CD14-positive monocyte (primary cell): ENCODE data around the gene SLC6A20. TPM values are rescaled to one million over a fixed set of nuclear protein-coding genes. Genes with fewer than 3 reads are reported as not detected.
A peak's percentile ranks its signal among the peaks of the same experiment; 100 is the strongest.

Experiments
- DNase-seq, 3 donors: peaks; one replicate each; pipeline ENCODE4 v3.0.0-alpha.2; 2011 to 2022
- H2AFZ ChIP-seq: 2 replicates; pipeline ENCODE4 v1.6.0; 2012; ENCODE audit warnings: mild to moderate bottlenecking, low read depth, low read length, inconsistent platforms; ENCODE audit not compliant: insufficient read depth, poor library complexity, severe bottlenecking
- H3K27ac ChIP-seq, 2 donors: 1 replicate in 1 of 2; 2 replicates in 1 of 2; pipeline ENCODE4 v1.5.1; 2012 to 2013; ENCODE audit warnings: low read length in 2 of 2, control low read depth in 1 of 2, inconsistent platforms in 1 of 2, low read depth in 1 of 2, mild to moderate bottlenecking in 1 of 2
- H3K27me3 ChIP-seq, 2 donors: one replicate each; pipeline versions ENCODE4 v1.6.0 to v1.6.1; 2011 to 2013; ENCODE audit warnings: low read length in 2 of 2; ENCODE audit not compliant: control insufficient read depth in 2 of 2, insufficient read depth in 2 of 2
- H3K36me3 ChIP-seq, 2 donors: replicated peaks in 1 of 2; 1 replicate in 1 of 2; 2 replicates in 1 of 2; pipeline versions ENCODE4 v1.5.1 to v1.6.1; 2012 to 2013; ENCODE audit warnings: low read length in 2 of 2, control low read depth in 1 of 2, inconsistent platforms in 1 of 2, mild to moderate bottlenecking in 1 of 2; ENCODE audit not compliant: insufficient read depth in 2 of 2, control insufficient read depth in 1 of 2
- H3K4me1 ChIP-seq, 2 donors: 1 replicate in 1 of 2; 2 replicates in 1 of 2; pipeline versions ENCODE4 v1.5.1 to v1.6.1; 2012 to 2013; ENCODE audit warnings: low read length in 2 of 2, control low read depth in 1 of 2, inconsistent platforms in 1 of 2, mild to moderate bottlenecking in 1 of 2, moderate library complexity in 1 of 2; ENCODE audit not compliant: insufficient read depth in 2 of 2, control insufficient read depth in 1 of 2
- H3K4me2 ChIP-seq: replicated peaks from 2 replicates; pipeline ENCODE3; 2012; ENCODE audit warnings: low read length, moderate library complexity, mild to moderate bottlenecking; ENCODE audit not compliant: poor library complexity, severe bottlenecking; ENCODE audit errors: extremely low read depth
- H3K4me3 ChIP-seq, 3 experiments: fragments of 200-600 bp in 1 of 3; sonication (generic) in 1 of 3; replicated peaks in 1 of 3; 1 replicate in 2 of 3; 2 replicates in 1 of 3; pipeline ENCODE4 v1.5.1; 2011 to 2013; ENCODE audit warnings: low read length in 3 of 3, mild to moderate bottlenecking in 3 of 3, control low read depth in 2 of 3, low read depth in 2 of 3, inconsistent platforms in 1 of 3, moderate library complexity in 1 of 3
- H3K79me2 ChIP-seq: 2 replicates; pipeline ENCODE4 v1.6.0; 2012; ENCODE audit warnings: mild to moderate bottlenecking, control low read depth, inconsistent platforms, low read length, moderate library complexity; ENCODE audit not compliant: insufficient read depth
- H3K9ac ChIP-seq: 2 replicates; pipeline ENCODE4 v1.6.0; 2017; ENCODE audit warnings: low read length, mild to moderate bottlenecking; ENCODE audit not compliant: insufficient read depth, poor library complexity, severe bottlenecking
- H3K9me3 ChIP-seq, 2 donors: replicated peaks in 1 of 2; 1 replicate in 1 of 2; 2 replicates in 1 of 2; pipeline versions ENCODE4 v1.5.1 to v1.6.1; 2012 to 2013; ENCODE audit warnings: low read length in 2 of 2, control low read depth in 1 of 2; ENCODE audit not compliant: control insufficient read depth in 1 of 2, insufficient read depth in 1 of 2
- H4K20me1 ChIP-seq: 2 replicates; pipeline ENCODE4 v1.6.0; 2012; ENCODE audit warnings: mild to moderate bottlenecking, low read length, control low read depth, moderate library complexity; ENCODE audit not compliant: insufficient read depth
- H3K27ac Mint-ChIP-seq, 7 donors: one replicate each; pipeline ENCODE4 v1.8.0; 2020; ENCODE audit warnings: mild to moderate bottlenecking in 7 of 7, mixed read lengths in 7 of 7, moderate library complexity in 6 of 7, inconsistent platforms in 2 of 7
- H3K27me3 Mint-ChIP-seq, 3 donors: one replicate each; pipeline ENCODE4 v1.8.0; 2021 to 2022; ENCODE audit warnings: low read depth in 3 of 3, mild to moderate bottlenecking in 3 of 3, mixed read lengths in 3 of 3, moderate library complexity in 3 of 3, inconsistent platforms in 1 of 3
- H3K36me3 Mint-ChIP-seq, 2 donors: one replicate each; pipeline ENCODE4 v1.8.0; 2020; ENCODE audit warnings: mixed read lengths in 2 of 2, inconsistent platforms in 1 of 2, mild to moderate bottlenecking in 1 of 2
- H3K4me1 Mint-ChIP-seq: one replicate; pipeline ENCODE4 v1.8.0; 2020; ENCODE audit warnings: mild to moderate bottlenecking, mixed read lengths
- H3K4me3 Mint-ChIP-seq, 2 donors: one replicate each; pipeline ENCODE4 v1.8.0; 2020; ENCODE audit warnings: mild to moderate bottlenecking in 2 of 2, mixed read lengths in 2 of 2, moderate library complexity in 1 of 2
- H3K9me3 Mint-ChIP-seq, 7 donors: one replicate each; pipeline ENCODE4 v1.8.0; 2020 to 2022; ENCODE audit warnings: mixed read lengths in 7 of 7, mild to moderate bottlenecking in 6 of 7, moderate library complexity in 6 of 7, inconsistent platforms in 2 of 7
- WGBS: methylation state at CpG from one replicate; pipeline ENCODE4 v1.1.5; 2013; ENCODE audit warnings: missing lambda C conversion rate; ENCODE audit not compliant: insufficient coverage; 5-methylcytosine and 5-hydroxymethylcytosine counted together
- intact Hi-C, 2 donors: fragments of 100-400 bp; cut with micrococcal nuclease; formaldehyde crosslinking; loops; one replicate each; pipeline versions ENCODE4 v1.15.0 to v1.15.1; 2023
- polyA minus RNA-seq: library from RNA; depleted of rRNA, polyadenylated mRNA; stranded (reverse); fragments of >200 nt; gene quantifications from 2 replicates; pipeline ENCODE4 v1.2.3, GENCODE V29; 2012
- polyA plus RNA-seq, 3 donors: library from polyadenylated mRNA; depleted of rRNA in 1 of 3; unstranded in 2 of 3; stranded (reverse) in 1 of 3; fragments of 300-500 nt in 2 of 3; fragments of >200 nt in 1 of 3; fragmentation: Illumina TruSeq in 2 of 3; gene quantifications; 1 replicate in 2 of 3; 2 replicates in 1 of 3; pipeline ENCODE4 v1.2.3, GENCODE V29; 2012 to 2021
- total RNA-seq, 12 experiments: library from RNA in 1 of 12; stranded (reverse) in 1 of 12; fragments of 120-200 nt in 1 of 12; gene quantifications; one replicate each; pipeline ENCODE4 v1.2.4 and lab custom pipeline; 2013 to 2026; ENCODE audit warnings: mixed read lengths in 6 of 12, inconsistent platforms in 1 of 12
- TF ChIP-seq, protein P1 (sequence below): fragments of 200-600 bp; IDR thresholded peaks from one replicate; pipeline ENCODE4 v1.8.0; 2022; ENCODE audit warnings: antibody characterized with exemption, mild to moderate bottlenecking

SLC6A20 gene, protein sequence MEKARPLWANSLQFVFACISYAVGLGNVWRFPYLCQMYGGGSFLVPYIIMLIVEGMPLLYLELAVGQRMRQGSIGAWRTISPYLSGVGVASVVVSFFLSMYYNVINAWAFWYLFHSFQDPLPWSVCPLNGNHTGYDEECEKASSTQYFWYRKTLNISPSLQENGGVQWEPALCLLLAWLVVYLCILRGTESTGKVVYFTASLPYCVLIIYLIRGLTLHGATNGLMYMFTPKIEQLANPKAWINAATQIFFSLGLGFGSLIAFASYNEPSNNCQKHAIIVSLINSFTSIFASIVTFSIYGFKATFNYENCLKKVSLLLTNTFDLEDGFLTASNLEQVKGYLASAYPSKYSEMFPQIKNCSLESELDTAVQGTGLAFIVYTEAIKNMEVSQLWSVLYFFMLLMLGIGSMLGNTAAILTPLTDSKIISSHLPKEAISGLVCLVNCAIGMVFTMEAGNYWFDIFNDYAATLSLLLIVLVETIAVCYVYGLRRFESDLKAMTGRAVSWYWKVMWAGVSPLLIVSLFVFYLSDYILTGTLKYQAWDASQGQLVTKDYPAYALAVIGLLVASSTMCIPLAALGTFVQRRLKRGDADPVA
- not detected for total RNA-seq (2013)
- polyA plus RNA-seq (not detected), polyA minus RNA-seq (not detected in 2 replicates), total RNA-seq (lab: John Stamatoyannopoulos, UW) (0 to 2.5 (median 0.13) reads per million in 11 experiments)

DNA sequence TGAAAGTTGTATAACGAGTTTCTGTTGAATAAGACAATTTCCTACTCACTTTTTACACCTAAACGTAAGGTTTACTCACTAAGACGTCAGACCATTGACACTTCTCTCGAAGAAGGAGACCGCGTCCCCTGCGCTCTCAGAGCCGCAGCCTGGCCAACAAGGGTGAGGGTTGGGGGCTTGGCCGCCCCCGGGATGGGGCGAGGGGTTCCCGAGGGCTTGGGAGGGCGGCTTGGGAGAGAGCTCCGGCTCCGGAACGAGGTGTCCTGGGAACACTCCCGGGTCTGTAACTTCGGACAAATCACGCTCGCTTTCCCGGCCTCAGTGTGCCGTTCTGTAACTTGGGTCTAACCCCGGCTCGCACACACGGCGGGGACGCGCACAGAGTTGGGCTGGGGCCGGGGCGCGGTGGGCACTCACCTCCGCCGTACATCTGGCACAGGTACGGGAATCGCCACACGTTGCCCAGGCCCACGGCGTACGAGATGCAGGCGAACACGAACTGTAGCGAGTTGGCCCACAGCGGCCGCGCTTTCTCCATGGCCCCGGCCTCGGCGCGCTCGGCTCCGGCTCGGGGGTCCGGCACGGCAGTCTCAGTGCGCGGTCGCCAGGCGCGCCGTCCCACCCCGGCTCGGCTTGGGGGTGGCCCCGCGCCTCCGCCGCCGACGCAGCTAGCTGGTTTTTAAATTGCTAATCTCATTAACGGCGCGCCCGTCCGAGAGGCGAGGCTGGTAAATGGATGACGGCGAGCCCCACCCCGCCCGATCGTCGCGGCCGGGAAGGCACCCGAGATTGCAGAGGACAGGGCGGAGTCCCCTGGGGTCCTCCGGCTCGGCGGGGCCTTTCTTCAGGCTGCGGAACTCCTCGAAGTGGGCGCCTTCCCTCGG lies at the start of gene SLC6A20:
Gene SLC6A20 (minus strand): TSS at position 655 of the 884 bp plus-strand sequence. CDS start 117 bp downstream, at position 538.
- Mint-ChIP-seq H3K27me3 (peaks cover 52 to 67% (median 56%) of the 10 kb centered on the region in 3 donors), H3K9me3 (peaks cover 0 to 6% (median 0%) of the 10 kb centered on the region in 7 donors), H3K36me3 (peaks cover 0 to 2% of the 10 kb centered on the region in 2 donors), H3K4me1 (peaks cover 23% of the 10 kb centered on the region), H3K27ac (no peak within 1 kb of the TSS), H3K4me3 (peak within 1 kb of the TSS; percentile 13 to 82)
- no peaks in the 10 kb centered on the region for H3K79me2 ChIP-seq
- no peak within 1 kb of the TSS for H3K9ac ChIP-seq
- 3% methylated on average over 83 of the region's 91 CpGs for WGBS
- H2AFZ ChIP-seq, result peak within 1 kb of the TSS; percentile 53
- H3K27ac ChIP-seq, result no peak within 1 kb of the TSS
- DNase-seq, result no peak
- peak within 1 kb of the TSS in 1 of 3 experiments; percentile 59 for H3K4me3 ChIP-seq
- peak within 1 kb of the TSS; percentile 69 for H3K4me2 ChIP-seq
- intact Hi-C loops, result no loop called here
- H3K27me3 ChIP-seq, result peaks cover 37 to 52% of the 10 kb centered on the region in 2 donors
- H3K4me1 ChIP-seq, result peaks cover 10 to 12% of the 10 kb centered on the region in 2 donors
- H3K36me3 ChIP-seq, result no peaks in the 10 kb centered on the region
- TF ChIP-seq, protein P1, sequence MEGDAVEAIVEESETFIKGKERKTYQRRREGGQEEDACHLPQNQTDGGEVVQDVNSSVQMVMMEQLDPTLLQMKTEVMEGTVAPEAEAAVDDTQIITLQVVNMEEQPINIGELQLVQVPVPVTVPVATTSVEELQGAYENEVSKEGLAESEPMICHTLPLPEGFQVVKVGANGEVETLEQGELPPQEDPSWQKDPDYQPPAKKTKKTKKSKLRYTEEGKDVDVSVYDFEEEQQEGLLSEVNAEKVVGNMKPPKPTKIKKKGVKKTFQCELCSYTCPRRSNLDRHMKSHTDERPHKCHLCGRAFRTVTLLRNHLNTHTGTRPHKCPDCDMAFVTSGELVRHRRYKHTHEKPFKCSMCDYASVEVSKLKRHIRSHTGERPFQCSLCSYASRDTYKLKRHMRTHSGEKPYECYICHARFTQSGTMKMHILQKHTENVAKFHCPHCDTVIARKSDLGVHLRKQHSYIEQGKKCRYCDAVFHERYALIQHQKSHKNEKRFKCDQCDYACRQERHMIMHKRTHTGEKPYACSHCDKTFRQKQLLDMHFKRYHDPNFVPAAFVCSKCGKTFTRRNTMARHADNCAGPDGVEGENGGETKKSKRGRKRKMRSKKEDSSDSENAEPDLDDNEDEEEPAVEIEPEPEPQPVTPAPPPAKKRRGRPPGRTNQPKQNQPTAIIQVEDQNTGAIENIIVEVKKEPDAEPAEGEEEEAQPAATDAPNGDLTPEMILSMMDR, result no peak
- H3K9me3 ChIP-seq, result peaks cover 0 to 11% of the 10 kb centered on the region in 2 donors
- H4K20me1 ChIP-seq, result no peaks in the 10 kb centered on the region

DNA sequence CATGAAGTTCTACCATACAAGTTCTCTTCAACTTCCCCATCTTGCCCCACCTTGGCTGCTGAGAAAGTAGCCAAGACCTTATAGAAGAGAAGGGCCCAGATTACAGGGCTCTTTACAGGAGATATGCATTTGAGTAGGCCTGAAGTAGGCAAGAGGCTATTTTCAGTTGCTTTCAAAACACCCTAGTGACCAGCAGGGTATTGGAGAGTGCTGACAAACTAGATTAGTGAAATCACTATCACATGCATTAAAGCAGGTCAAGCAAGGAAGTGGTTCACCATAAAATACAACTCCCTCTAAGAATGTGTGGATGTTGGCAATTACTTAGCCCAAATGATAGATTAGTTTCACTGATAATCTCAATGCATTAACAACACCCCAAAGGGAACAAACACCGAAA lies 48.3 kb upstream of the SLC6A20 start:
- Histone ChIP-seq H3K27ac (no peak overlapping the region), H3K79me2 (no peaks in the 10 kb centered on the region), H3K36me3 (no peaks in the 10 kb centered on the region), H3K4me2 (no peak overlapping the region), H4K20me1 (no peaks in the 10 kb centered on the region), H3K27me3 (peaks cover 11 to 16% of the 10 kb centered on the region in 2 donors), H2AFZ (no peak overlapping the region), H3K4me3 (no peak overlapping the region), H3K4me1 (peaks cover 16 to 19% of the 10 kb centered on the region in 2 donors), H3K9ac (no peak overlapping the region), H3K9me3 (no peaks in the 10 kb centered on the region)
- Mint-ChIP-seq H3K27ac (no peak overlapping the region), H3K36me3 (no peaks in the 10 kb centered on the region), H3K9me3 (peaks cover 0 to 5% (median 5%) of the 10 kb centered on the region in 7 donors), H3K27me3 (peaks cover 7 to 21% (median 16%) of the 10 kb centered on the region in 3 donors), H3K4me3 (no peak overlapping the region), H3K4me1 (peaks cover 16% of the 10 kb centered on the region)
- intact Hi-C loops, result no loop called here
- TF ChIP-seq, protein P1, result no peak
- DNase-seq, result no peak
- WGBS, result no CpG with 5 or more reads among the region's 1 CpG
